GM19193 (cell line): ENCODE results near the gene VWA3A.

Source experiments
- POLR2A ChIP-seq: IDR thresholded peaks from 4 replicates; pipeline ENCODE4 v1.6.1; 2011; ENCODE audit not compliant: insufficient read depth, insufficient read length; ENCODE audit errors: extremely low read depth

Gene VWA3A

GRCh38 chr16:22203091-22203490 is 110.8 kb downstream of the VWA3A start:
- no peak for TF ChIP-seq POLR2A

DNA sequence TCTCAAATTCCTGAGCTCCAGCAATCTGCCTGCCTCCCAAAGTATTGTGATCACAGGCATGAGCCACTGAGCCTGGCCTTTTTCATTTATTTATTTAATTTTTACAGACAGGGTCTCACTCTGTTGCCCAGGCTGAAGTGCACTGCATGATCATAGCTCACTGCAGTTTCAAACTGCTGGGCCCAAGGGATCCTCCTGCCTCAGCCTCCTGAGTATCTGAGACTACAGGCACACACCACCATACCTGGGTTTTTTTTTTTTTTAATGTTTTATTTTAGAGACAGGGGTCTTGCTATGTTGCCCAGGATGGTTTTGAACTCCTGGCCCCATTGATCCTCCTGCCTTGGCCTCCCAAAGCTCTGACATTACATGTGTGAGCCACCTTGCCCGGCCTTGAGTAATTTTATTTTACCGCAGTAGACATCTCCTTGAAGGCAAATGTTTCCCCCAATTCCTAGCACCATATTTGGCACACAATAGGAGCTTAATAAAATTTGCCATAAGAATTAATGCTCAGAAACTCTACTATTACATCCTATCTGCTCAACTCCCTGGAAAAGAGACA is 111.8 kb downstream of the VWA3A start:
- no peak for TF ChIP-seq POLR2A

GRCh38 chr16:22205577-22206012 is 113.3 kb downstream of the VWA3A start:
- no peak for TF ChIP-seq POLR2A

DNA sequence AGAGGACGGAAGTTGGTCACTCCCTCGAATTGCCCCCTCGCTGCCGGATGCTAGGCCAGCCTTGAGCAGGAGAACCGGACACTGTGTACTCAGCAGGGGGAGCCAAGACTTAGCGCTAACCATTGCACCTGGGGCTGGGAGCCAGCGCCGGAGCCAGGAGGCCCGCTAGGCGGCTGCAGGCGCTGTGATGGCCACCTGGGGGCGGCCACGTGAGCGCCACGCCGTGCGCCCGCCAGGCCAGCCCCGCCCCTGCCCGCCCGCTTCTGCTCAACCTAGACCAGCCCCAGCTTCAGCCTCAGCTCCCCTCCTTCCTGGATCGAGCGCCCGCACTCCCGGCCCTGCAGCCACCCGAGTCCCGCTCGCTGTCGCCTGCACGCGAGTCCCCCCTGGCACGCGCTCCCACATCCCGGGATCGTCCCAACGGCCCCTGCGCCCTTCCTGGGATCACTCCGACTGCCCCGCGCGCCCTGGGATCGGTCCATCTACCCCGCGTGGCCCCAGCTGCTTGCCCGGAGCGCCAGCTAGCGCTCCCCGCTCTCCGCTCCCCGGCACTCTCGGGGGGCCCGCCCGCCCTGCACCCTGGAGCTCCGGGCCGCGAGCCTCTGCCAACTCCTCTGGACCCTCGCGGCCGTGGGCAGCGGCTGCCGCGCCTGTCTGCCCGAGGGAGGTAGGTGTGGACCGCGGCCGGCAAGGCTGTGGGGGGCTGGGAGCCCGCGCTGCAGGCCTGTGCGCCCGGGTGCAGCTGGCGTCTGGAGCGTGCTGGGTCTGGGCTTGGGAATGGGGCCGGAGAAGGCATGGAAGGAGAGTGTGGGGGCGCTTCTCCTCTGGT is 113.9 kb downstream of the VWA3A start, which contains the start of gene EEF2K:
Gene EEF2K (plus strand): TSS at position 266 of the 829 bp plus-strand sequence. CDS start 19,452 bp downstream, outside the sequence.
- TF ChIP-seq POLR2A = peak; percentile 70
